Measurements from ENCODE around the gene CTF1. TPM values are rescaled to one million over a fixed set of nuclear protein-coding genes. Genes with fewer than 3 reads are reported as not detected.

Gene CTF1
- total RNA-seq, 1 donor from 2014 or later, result 6.0 TPM

DNA sequence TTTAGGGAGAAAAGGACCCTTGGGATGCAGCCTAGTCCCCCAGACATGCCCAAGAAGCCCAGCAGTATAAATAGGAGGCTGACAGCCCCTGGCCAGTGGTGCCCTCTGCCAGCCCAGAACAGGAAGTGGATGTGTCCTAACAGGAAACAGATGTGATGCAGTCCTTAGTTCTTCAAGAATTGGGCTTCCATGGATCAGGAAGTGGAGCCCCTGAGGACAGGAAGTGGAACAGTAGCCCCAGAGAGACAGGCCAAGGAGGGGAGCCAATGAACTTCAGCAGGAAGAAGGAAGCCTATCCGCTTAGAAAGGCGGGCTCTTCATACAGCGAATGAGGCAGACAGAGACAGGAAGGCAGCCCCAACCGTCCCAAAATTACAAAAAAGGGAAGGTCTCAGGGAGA is 7.2 kb downstream of the CTF1 start:
- Mint-ChIP-seq H3K4me1 (ENCODE audit: unreplicated experiment) (peaks cover 15% of the 10 kb centered on the region), H3K36me3 (ENCODE audit: unreplicated experiment) (no peaks in the 10 kb centered on the region), H3K4me3 (ENCODE audit: unreplicated experiment) (no peak overlapping the region), H3K27me3 (ENCODE audit: unreplicated experiment) (no peaks in the 10 kb centered on the region), H3K9me3 (ENCODE audit: unreplicated experiment) (no peaks in the 10 kb centered on the region), H3K27ac (ENCODE audit: unreplicated experiment) (peak overlapping the region; percentile 63)
- DNase-seq (ENCODE audit: extremely low spot score, unreplicated experiment), result no peak
- TF ChIP-seq, protein P1, sequence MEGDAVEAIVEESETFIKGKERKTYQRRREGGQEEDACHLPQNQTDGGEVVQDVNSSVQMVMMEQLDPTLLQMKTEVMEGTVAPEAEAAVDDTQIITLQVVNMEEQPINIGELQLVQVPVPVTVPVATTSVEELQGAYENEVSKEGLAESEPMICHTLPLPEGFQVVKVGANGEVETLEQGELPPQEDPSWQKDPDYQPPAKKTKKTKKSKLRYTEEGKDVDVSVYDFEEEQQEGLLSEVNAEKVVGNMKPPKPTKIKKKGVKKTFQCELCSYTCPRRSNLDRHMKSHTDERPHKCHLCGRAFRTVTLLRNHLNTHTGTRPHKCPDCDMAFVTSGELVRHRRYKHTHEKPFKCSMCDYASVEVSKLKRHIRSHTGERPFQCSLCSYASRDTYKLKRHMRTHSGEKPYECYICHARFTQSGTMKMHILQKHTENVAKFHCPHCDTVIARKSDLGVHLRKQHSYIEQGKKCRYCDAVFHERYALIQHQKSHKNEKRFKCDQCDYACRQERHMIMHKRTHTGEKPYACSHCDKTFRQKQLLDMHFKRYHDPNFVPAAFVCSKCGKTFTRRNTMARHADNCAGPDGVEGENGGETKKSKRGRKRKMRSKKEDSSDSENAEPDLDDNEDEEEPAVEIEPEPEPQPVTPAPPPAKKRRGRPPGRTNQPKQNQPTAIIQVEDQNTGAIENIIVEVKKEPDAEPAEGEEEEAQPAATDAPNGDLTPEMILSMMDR (IDR thresholded peaks at IDR 0.05), result no peak

DNA sequence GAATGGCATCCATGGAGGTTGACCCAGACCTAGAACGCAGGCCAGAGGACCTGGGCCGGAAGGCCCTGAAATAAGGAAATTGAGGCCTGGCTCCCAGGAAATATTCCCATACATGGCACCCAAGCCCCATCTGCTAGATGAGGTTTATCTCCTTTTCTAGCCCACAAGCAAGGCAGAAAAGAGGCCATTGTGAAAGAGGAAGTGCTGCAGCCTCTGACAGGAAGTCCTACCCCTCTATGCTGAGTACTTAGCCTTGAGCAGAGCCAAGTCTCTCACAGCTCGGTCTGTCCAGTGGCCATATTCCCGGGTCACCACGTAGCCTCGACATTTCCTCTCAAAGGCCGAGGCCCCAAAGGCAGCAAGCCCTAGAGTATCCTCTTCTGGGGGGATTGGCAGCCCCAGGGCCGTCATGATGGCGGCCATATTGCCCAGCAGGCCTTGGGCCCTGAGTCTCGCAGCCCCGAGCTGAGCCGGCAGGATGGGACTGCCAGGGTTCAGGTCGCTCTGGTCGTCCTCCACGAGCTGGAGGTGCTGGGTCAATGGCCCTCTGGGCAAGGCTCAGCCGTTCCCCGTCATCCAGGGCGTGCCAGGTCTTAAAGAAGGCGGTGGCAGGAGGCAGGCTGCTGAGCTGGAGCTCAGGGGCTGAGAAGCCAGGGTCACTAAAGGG is 7.8 kb downstream of the CTF1 start:
- no peaks in the 10 kb centered on the region for H3K9me3 Mint-ChIP-seq (ENCODE audit: unreplicated experiment)
- H3K27ac Mint-ChIP-seq (ENCODE audit: unreplicated experiment), result peak overlapping the region; percentile 63
- H3K4me3 Mint-ChIP-seq (ENCODE audit: unreplicated experiment), result no peak overlapping the region
- peaks cover 15% of the 10 kb centered on the region for H3K4me1 Mint-ChIP-seq (ENCODE audit: unreplicated experiment)
- TF ChIP-seq, protein P1 (IDR thresholded peaks at IDR 0.05), result no peak
- no peaks in the 10 kb centered on the region for H3K27me3 Mint-ChIP-seq (ENCODE audit: unreplicated experiment)
- DNase-seq (ENCODE audit: extremely low spot score, unreplicated experiment), result no peak
- no peaks in the 10 kb centered on the region for H3K36me3 Mint-ChIP-seq (ENCODE audit: unreplicated experiment)

DNA sequence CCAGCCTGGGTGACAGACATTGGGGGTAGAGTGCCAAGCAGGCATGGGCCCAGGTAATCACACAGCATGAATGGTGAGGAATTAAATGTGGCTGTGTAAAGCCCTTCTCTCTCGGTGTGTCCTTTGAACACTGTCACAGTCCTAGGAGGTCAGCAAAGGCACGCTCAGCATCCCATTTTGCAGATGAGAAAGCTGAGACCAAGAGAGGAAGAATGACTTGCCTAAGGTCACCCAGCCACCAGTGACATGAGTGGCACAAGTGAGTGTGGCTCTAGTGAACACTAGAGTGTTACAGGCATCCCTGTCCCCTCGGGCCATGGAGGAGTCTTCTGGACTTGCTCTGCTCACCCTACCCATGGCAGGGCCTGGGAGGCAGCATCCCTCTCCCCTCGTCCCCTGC is 10.7 kb downstream of the CTF1 start:
- peaks cover 9% of the 10 kb centered on the region for H3K4me1 Mint-ChIP-seq (ENCODE audit: unreplicated experiment)

DNA sequence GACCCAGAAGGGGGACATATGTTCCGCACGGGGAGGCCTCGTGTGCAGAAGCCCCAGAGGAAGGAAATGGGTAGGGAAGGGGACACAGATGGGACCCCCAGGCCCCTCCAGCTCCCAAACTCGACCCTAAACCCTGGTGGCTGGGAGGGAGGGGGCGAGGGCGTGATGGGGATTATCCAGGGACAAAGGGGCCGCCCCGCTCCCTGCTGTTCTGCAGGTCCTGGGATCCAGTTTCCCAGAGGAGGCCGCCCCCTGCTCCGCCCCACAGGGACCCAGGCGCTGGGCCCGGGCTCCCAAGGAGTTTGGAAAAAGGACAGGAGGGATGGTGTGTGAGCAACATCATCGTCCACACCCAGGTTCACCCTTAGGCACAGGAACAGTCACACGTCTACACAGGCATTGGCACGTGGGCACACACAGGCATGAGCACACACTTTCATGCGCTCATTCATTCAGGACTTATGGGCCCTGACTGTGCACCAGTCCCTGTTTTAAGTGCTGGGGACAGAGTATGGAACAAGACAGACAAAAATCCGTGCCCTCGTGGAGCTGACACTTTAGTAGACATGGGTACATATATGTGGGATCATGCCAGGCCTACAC is 14.1 kb downstream of the CTF1 start:
- H3K4me3 Mint-ChIP-seq (ENCODE audit: unreplicated experiment), result no peak overlapping the region
- DNase-seq (ENCODE audit: extremely low spot score, unreplicated experiment), result no peak
- H3K36me3 Mint-ChIP-seq (ENCODE audit: unreplicated experiment), result no peaks in the 10 kb centered on the region
- H3K9me3 Mint-ChIP-seq (ENCODE audit: unreplicated experiment), result no peaks in the 10 kb centered on the region
- H3K4me1 Mint-ChIP-seq (ENCODE audit: unreplicated experiment), result no peaks in the 10 kb centered on the region
- no peaks in the 10 kb centered on the region for H3K27me3 Mint-ChIP-seq (ENCODE audit: unreplicated experiment)
- no peak overlapping the region for H3K27ac Mint-ChIP-seq (ENCODE audit: unreplicated experiment)
- TF ChIP-seq, protein P1 (IDR thresholded peaks at IDR 0.05), result no peak

More for the DNA sequence above, 10.7 kb downstream of the CTF1 start:
- H3K27me3 Mint-ChIP-seq (ENCODE audit: unreplicated experiment), result no peaks in the 10 kb centered on the region
- H3K4me3 Mint-ChIP-seq (ENCODE audit: unreplicated experiment), result no peak overlapping the region
- TF ChIP-seq, protein P1 (IDR thresholded peaks at IDR 0.05), result no peak
- H3K9me3 Mint-ChIP-seq (ENCODE audit: unreplicated experiment), result no peaks in the 10 kb centered on the region
- no peak for DNase-seq (ENCODE audit: extremely low spot score, unreplicated experiment)
- no peaks in the 10 kb centered on the region for H3K36me3 Mint-ChIP-seq (ENCODE audit: unreplicated experiment)
- no peak overlapping the region for H3K27ac Mint-ChIP-seq (ENCODE audit: unreplicated experiment)

DNA sequence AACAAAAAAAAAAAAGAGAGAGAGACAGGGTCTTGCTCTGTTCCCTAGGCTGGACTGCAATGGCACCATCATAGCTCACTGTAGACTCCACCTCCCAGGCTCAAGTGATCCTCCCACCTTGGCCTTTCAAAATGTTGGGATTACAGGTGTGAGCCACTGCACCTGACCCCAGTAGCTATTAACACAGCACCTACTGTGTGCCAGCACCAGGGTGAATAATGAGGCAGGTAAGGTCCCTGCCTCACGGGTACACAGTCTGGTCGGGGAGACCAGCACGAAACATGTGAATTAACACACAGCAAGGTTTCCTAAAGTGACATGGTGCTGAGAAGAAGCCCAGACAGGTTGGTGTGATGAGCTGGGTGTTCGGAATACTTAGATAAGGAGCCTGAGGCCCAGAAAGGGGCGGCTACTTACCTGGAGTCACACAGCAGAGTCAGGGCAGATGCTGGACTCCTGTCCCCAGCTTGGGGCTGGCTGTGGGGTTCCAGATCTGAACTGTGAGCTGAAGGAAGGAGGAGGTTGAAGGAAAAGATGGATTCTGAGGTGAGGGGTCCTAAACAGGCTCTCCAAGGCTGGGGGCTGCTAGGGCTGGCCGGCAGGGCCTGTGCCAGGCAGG is 16.5 kb downstream of the CTF1 start:
- Mint-ChIP-seq H3K4me3 (ENCODE audit: unreplicated experiment) (no peak overlapping the region), H3K4me1 (ENCODE audit: unreplicated experiment) (no peaks in the 10 kb centered on the region), H3K27ac (ENCODE audit: unreplicated experiment) (no peak overlapping the region)

More for the DNA sequence above, 16.5 kb downstream of the CTF1 start:
- Mint-ChIP-seq H3K36me3 (ENCODE audit: unreplicated experiment) (no peaks in the 10 kb centered on the region), H3K27me3 (ENCODE audit: unreplicated experiment) (no peaks in the 10 kb centered on the region), H3K9me3 (ENCODE audit: unreplicated experiment) (no peaks in the 10 kb centered on the region)
- TF ChIP-seq, protein P1 (IDR thresholded peaks at IDR 0.05), result no peak
- DNase-seq (ENCODE audit: extremely low spot score, unreplicated experiment), result no peak

All from osteocyte (in vitro differentiated cells).